WTC11 (cell line): ENCODE results near the gene SULF2. TPM values are rescaled to one million over a fixed set of nuclear protein-coding genes. Genes with fewer than 3 reads are reported as not detected.

ENCODE experiments used
- ATAC-seq: fragments of 200-7000 bp; cut with Tn5 transposase; 2 replicates; pipeline ENCODE4 v1.10.0; 2021; ENCODE audit warnings: mild to moderate bottlenecking, moderate library complexity
- CTCF ChIA-PET: fragments of 300-600 bp; sonication (Branson Sonifier 250); formaldehyde crosslinking; loops from one replicate; lab custom pipeline; 2021; ENCODE audit warnings: antibody characterized with exemption; lab: Charles Lee
- POLR2A ChIA-PET: fragments of 350-600 bp; sonication (Branson Sonifier 250); formaldehyde crosslinking; loops from one replicate; lab custom pipeline; 2021; ENCODE audit warnings: antibody characterized with exemption; lab: Charles Lee
- DNase-seq: peaks from one replicate; pipeline ENCODE4 v3.0.0; 2021; ENCODE audit warnings: low spot score
- H3K27ac Mint-ChIP-seq: 2 replicates; pipeline ENCODE4 v1.8.0; 2021; ENCODE audit warnings: mixed read lengths
- H3K27me3 Mint-ChIP-seq: 2 replicates; pipeline ENCODE4 v1.8.0; 2021; ENCODE audit warnings: low read depth, mild to moderate bottlenecking, moderate library complexity, mixed read lengths
- H3K36me3 Mint-ChIP-seq: 2 replicates; pipeline ENCODE4 v1.8.0; 2021; ENCODE audit warnings: mixed read lengths
- H3K4me1 Mint-ChIP-seq: 2 replicates; pipeline ENCODE4 v1.8.0; 2022; ENCODE audit warnings: mixed read lengths
- H3K4me3 Mint-ChIP-seq: 2 replicates; pipeline ENCODE4 v1.8.0; 2021; ENCODE audit warnings: mild to moderate bottlenecking, moderate library complexity, mixed read lengths
- H3K9me3 Mint-ChIP-seq: 2 replicates; pipeline ENCODE4 v1.8.0; 2021; ENCODE audit warnings: mixed read lengths
- ELF4 ChIP-seq: sonication (generic); formaldehyde crosslinking; IDR thresholded peaks from 2 replicates; pipeline ENCODE4 v1.8.1; 2022; ENCODE audit warnings: low read depth, mild to moderate bottlenecking, moderate library complexity, missing genetic modification reagents
- JUN ChIP-seq: sonication (generic); formaldehyde crosslinking; IDR thresholded peaks from 2 replicates; pipeline ENCODE4 v1.8.0; 2023; ENCODE audit warnings: mild to moderate bottlenecking, missing genetic modification reagents
- KAT7 ChIP-seq: sonication (generic); formaldehyde crosslinking; IDR thresholded peaks from 2 replicates; pipeline ENCODE4 v1.8.1; 2023; ENCODE audit warnings: missing genetic modification reagents, mild to moderate bottlenecking, borderline replicate concordance
- NFATC4 ChIP-seq: fragments of 250-450 bp; sonication (Bioruptor Pico); IDR thresholded peaks from 2 replicates; pipeline ENCODE4 v1.9.0; 2021; ENCODE audit warnings: mild to moderate bottlenecking
- NR1H2 ChIP-seq: sonication (generic); formaldehyde crosslinking; IDR thresholded peaks from 2 replicates; pipeline ENCODE4 v1.9.0; 2021; ENCODE audit warnings: mild to moderate bottlenecking, moderate library complexity, missing genetic modification reagents
- ZBTB21 ChIP-seq: sonication (generic); formaldehyde crosslinking; IDR thresholded peaks from 2 replicates; pipeline ENCODE4 v1.8.1; 2023; ENCODE audit warnings: mild to moderate bottlenecking, missing genetic modification reagents, borderline replicate concordance
- ZNF121 ChIP-seq: sonication (generic); formaldehyde crosslinking; IDR thresholded peaks from 2 replicates; pipeline ENCODE4 v1.8.0; 2023; ENCODE audit warnings: missing genetic modification reagents
- ZNF263 ChIP-seq: sonication (generic); formaldehyde crosslinking; IDR thresholded peaks from 2 replicates; pipeline ENCODE4 v1.8.1; 2022; ENCODE audit warnings: low read depth, mild to moderate bottlenecking, moderate library complexity, missing genetic modification reagents
- total RNA-seq: library from RNA; stranded (reverse); gene quantifications from 3 replicates; pipeline ENCODE4 v1.2.3, GENCODE V29; 2021
- TF ChIP-seq, protein P1 (sequence below): fragments of 200-600 bp; IDR thresholded peaks from 2 replicates; pipeline ENCODE4 v1.8.0; 2022; ENCODE audit warnings: antibody characterized with exemption
- TF ChIP-seq, protein P2 (sequence below): sonication (generic); formaldehyde crosslinking; IDR thresholded peaks from 2 replicates; pipeline ENCODE4 v1.8.0; 2022; ENCODE audit warnings: mild to moderate bottlenecking, missing genetic modification reagents
- TF ChIP-seq, protein P3 (sequence below): sonication (generic); formaldehyde crosslinking; IDR thresholded peaks from 2 replicates; pipeline ENCODE4 v1.8.1; 2023; ENCODE audit warnings: mild to moderate bottlenecking, missing genetic modification reagents
- TF ChIP-seq, protein P4 (sequence below): sonication (generic); formaldehyde crosslinking; IDR thresholded peaks from 2 replicates; pipeline ENCODE4 v1.8.1; 2022; ENCODE audit warnings: mild to moderate bottlenecking, moderate library complexity, missing genetic modification reagents
- TF ChIP-seq, protein P5 (sequence below): fragments of 250-450 bp; sonication (Bioruptor Pico); IDR thresholded peaks from 2 replicates; pipeline ENCODE4 v2.1.2; 2022; ENCODE audit warnings: mild to moderate bottlenecking, moderate library complexity
- TF ChIP-seq, protein P6 (sequence below): sonication (generic); formaldehyde crosslinking; IDR thresholded peaks from 2 replicates; pipeline ENCODE4 v1.8.1; 2023; ENCODE audit warnings: mild to moderate bottlenecking, missing genetic modification reagents
- TF ChIP-seq, protein P7 (sequence below): sonication (generic); formaldehyde crosslinking; IDR thresholded peaks from 2 replicates; pipeline ENCODE4 v1.8.1; 2022; ENCODE audit warnings: low read depth, mild to moderate bottlenecking, moderate library complexity, missing genetic modification reagents, borderline replicate concordance
- TF ChIP-seq, protein P8 (sequence below): fragments of 250-450 bp; sonication (Bioruptor Pico); IDR thresholded peaks from 2 replicates; pipeline ENCODE4 v1.8.0; 2021; ENCODE audit warnings: mild to moderate bottlenecking
- TF ChIP-seq, protein P9 (sequence below): fragments of 250-450 bp; sonication (Bioruptor Pico); conservative IDR thresholded peaks from 2 replicates; pipeline ENCODE4 v1.9.0; 2021; ENCODE audit warnings: mild to moderate bottlenecking

The SULF2 gene
- total RNA-seq, 1 experiment from 2014 or later, result 36.0 TPM

DNA sequence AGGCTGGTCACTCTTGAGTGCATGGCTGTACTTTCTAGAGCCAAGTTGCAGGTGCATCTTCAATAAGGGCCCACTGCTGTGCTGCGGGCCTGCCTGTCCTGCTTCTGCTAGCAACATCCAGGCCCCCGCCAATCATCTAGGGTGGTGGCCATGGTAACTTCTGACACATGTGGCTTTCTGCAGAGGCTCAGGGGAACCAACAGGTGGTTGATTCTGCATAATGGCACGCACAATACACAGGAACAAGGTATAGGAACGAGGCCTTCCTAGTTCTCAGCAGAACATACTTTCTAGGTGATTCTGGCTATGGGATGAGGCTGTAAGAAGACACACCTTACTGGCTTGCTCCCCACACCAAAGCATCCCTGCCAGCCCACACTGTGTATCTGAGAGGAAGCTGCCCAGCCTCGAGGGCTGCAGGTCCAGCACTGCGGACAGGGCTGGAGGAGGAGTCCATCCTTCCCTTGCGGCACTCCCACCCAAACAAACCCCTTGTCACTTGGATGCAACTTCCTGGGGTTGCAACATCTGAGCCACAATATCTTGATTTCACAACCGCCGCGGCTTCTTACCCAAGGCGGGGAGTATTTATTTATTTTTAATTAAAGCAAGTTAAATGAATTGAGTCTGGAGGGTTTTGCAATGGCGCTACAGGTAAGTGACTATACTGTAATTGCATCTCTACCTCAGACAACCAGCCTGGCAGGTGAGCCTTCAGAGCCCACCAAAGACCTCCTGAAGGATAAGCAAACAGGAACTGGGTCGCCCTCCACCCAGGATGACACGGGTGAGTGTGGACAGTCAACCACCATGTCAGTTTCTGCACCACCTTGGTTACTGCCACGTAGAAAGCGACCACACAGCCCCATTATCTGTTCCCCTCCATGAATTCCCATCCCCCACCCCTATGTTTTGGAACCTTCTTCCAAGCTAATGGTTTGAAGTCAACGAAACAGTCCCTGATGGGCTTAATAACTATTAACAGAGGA is 49.6 kb downstream of the SULF2 start:
- Mint-ChIP-seq H3K27me3 (no peaks in the 10 kb centered on the region), H3K36me3 (no peaks in the 10 kb centered on the region), H3K4me3 (no peak overlapping the region), H3K9me3 (no peaks in the 10 kb centered on the region), H3K27ac (no peak overlapping the region), H3K4me1 (no peaks in the 10 kb centered on the region)
- DNase-seq (no peak), ATAC-seq (no peak)
- ChIA-PET CTCF (no interaction called here), POLR2A (no interaction called here)
- TF ChIP-seq KAT7 (CRISPR knock-in tag), result no peak
- TF ChIP-seq ZNF121 (CRISPR knock-in tag), result no peak
- TF ChIP-seq, protein P1, sequence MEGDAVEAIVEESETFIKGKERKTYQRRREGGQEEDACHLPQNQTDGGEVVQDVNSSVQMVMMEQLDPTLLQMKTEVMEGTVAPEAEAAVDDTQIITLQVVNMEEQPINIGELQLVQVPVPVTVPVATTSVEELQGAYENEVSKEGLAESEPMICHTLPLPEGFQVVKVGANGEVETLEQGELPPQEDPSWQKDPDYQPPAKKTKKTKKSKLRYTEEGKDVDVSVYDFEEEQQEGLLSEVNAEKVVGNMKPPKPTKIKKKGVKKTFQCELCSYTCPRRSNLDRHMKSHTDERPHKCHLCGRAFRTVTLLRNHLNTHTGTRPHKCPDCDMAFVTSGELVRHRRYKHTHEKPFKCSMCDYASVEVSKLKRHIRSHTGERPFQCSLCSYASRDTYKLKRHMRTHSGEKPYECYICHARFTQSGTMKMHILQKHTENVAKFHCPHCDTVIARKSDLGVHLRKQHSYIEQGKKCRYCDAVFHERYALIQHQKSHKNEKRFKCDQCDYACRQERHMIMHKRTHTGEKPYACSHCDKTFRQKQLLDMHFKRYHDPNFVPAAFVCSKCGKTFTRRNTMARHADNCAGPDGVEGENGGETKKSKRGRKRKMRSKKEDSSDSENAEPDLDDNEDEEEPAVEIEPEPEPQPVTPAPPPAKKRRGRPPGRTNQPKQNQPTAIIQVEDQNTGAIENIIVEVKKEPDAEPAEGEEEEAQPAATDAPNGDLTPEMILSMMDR, result no peak
- TF ChIP-seq, protein P2, sequence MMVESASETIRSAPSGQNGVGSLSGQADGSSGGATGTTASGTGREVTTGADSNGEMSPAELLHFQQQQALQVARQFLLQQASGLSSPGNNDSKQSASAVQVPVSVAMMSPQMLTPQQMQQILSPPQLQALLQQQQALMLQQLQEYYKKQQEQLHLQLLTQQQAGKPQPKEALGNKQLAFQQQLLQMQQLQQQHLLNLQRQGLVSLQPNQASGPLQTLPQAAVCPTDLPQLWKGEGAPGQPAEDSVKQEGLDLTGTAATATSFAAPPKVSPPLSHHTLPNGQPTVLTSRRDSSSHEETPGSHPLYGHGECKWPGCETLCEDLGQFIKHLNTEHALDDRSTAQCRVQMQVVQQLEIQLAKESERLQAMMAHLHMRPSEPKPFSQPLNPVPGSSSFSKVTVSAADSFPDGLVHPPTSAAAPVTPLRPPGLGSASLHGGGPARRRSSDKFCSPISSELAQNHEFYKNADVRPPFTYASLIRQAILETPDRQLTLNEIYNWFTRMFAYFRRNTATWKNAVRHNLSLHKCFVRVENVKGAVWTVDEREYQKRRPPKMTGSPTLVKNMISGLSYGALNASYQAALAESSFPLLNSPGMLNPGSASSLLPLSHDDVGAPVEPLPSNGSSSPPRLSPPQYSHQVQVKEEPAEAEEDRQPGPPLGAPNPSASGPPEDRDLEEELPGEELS (CRISPR knock-in tag), result no peak
- TF ChIP-seq, protein P3, sequence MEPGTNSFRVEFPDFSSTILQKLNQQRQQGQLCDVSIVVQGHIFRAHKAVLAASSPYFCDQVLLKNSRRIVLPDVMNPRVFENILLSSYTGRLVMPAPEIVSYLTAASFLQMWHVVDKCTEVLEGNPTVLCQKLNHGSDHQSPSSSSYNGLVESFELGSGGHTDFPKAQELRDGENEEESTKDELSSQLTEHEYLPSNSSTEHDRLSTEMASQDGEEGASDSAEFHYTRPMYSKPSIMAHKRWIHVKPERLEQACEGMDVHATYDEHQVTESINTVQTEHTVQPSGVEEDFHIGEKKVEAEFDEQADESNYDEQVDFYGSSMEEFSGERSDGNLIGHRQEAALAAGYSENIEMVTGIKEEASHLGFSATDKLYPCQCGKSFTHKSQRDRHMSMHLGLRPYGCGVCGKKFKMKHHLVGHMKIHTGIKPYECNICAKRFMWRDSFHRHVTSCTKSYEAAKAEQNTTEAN (CRISPR knock-in tag), result no peak
- TF ChIP-seq, protein P4, sequence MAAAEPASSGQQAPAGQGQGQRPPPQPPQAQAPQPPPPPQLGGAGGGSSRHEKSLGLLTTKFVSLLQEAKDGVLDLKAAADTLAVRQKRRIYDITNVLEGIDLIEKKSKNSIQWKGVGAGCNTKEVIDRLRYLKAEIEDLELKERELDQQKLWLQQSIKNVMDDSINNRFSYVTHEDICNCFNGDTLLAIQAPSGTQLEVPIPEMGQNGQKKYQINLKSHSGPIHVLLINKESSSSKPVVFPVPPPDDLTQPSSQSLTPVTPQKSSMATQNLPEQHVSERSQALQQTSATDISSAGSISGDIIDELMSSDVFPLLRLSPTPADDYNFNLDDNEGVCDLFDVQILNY, result no peak
- TF ChIP-seq JUN (CRISPR knock-in tag), result no peak
- TF ChIP-seq, protein P5, sequence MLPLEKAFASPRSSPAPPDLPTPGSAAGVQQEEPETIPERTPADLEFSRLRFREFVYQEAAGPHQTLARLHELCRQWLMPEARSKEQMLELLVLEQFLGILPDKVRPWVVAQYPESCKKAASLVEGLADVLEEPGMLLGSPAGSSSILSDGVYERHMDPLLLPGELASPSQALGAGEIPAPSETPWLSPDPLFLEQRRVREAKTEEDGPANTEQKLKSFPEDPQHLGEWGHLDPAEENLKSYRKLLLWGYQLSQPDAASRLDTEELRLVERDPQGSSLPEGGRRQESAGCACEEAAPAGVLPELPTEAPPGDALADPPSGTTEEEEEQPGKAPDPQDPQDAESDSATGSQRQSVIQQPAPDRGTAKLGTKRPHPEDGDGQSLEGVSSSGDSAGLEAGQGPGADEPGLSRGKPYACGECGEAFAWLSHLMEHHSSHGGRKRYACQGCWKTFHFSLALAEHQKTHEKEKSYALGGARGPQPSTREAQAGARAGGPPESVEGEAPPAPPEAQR (CRISPR knock-in tag), result no peak
- no peak for TF ChIP-seq NFATC4 (CRISPR knock-in tag)
- TF ChIP-seq, protein P6, sequence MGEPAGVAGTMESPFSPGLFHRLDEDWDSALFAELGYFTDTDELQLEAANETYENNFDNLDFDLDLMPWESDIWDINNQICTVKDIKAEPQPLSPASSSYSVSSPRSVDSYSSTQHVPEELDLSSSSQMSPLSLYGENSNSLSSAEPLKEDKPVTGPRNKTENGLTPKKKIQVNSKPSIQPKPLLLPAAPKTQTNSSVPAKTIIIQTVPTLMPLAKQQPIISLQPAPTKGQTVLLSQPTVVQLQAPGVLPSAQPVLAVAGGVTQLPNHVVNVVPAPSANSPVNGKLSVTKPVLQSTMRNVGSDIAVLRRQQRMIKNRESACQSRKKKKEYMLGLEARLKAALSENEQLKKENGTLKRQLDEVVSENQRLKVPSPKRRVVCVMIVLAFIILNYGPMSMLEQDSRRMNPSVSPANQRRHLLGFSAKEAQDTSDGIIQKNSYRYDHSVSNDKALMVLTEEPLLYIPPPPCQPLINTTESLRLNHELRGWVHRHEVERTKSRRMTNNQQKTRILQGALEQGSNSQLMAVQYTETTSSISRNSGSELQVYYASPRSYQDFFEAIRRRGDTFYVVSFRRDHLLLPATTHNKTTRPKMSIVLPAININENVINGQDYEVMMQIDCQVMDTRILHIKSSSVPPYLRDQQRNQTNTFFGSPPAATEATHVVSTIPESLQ (CRISPR knock-in tag), result no peak
- TF ChIP-seq, protein P7, sequence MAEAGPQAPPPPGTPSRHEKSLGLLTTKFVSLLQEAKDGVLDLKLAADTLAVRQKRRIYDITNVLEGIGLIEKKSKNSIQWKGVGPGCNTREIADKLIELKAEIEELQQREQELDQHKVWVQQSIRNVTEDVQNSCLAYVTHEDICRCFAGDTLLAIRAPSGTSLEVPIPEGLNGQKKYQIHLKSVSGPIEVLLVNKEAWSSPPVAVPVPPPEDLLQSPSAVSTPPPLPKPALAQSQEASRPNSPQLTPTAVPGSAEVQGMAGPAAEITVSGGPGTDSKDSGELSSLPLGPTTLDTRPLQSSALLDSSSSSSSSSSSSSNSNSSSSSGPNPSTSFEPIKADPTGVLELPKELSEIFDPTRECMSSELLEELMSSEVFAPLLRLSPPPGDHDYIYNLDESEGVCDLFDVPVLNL (CRISPR knock-in tag), result no peak
- TF ChIP-seq ZNF263 (CRISPR knock-in tag), result no peak
- TF ChIP-seq NR1H2 (CRISPR knock-in tag), result no peak
- no peak for TF ChIP-seq ELF4 (CRISPR knock-in tag)
- TF ChIP-seq, protein P8, sequence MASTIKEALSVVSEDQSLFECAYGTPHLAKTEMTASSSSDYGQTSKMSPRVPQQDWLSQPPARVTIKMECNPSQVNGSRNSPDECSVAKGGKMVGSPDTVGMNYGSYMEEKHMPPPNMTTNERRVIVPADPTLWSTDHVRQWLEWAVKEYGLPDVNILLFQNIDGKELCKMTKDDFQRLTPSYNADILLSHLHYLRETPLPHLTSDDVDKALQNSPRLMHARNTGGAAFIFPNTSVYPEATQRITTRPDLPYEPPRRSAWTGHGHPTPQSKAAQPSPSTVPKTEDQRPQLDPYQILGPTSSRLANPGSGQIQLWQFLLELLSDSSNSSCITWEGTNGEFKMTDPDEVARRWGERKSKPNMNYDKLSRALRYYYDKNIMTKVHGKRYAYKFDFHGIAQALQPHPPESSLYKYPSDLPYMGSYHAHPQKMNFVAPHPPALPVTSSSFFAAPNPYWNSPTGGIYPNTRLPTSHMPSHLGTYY (CRISPR knock-in tag), result no peak
- no peak for TF ChIP-seq ZBTB21 (CRISPR knock-in tag)
- TF ChIP-seq, protein P9, sequence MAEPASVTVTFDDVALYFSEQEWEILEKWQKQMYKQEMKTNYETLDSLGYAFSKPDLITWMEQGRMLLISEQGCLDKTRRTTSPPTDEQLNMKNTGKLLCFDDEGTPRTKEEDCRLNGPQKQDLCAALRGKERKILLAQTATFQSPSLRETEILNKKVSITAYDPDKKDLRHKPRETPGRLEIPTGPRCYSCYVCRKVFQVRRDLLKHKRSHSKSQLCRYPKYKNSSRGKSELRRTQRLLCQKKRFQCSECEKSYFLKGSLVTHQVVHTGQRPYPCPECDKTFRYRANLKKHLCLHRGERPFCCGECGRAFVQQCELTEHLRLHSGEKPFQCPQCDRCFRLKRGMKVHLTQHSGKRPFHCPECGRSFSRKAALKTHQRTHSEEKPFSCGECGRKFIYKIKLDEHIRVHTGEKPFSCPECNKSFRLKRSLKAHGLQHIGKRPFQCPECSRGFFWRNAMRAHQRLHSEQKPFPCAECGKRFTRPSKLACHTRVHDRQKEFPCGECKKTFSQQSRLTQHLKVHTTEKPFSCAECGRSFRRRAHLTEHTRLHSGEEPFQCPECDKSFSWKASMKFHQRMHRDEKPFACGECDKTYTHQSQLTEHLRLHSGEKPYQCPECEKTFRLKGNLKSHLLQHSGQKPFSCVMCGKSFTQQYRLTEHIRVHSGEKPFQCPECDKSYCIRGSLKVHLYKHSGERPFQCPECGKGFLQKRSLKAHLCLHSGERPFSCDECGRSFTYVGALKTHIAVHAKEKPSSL (CRISPR knock-in tag), result no peak
